Measurements from ENCODE around the gene HDAC11.

GRCh38 chr3:13522236-13522635 is 42.1 kb downstream of the HDAC11 start:
- TF ChIP-seq TAF1 (IDR thresholded peaks at IDR 0.05; ENCODE audit: borderline replicate concordance, low read depth, low read length), result no peak
- no peak for TF ChIP-seq POLR2AphosphoS5 (IDR thresholded peaks at IDR 0.05; ENCODE audit: low read depth, low read length)

All from GM12892 (cell line).